Esophagus squamous epithelium (tissue), 4 donors: ENCODE results near the gene NAT9.

ENCODE experiments used
- POLR2A ChIP-seq, 4 donors: fragments of 450-650 bp; IDR thresholded peaks; one replicate each; pipeline ENCODE4 v1.6.1; 2017; ENCODE audit warnings: antibody characterized with exemption in 4 of 4, mild to moderate bottlenecking in 4 of 4, moderate library complexity in 3 of 4
- TF ChIP-seq, protein P1 (sequence below), 6 experiments: fragments of 450-650 bp in 4 of 6; fragments of 200-600 bp in 2 of 6; sonication (generic) in 2 of 6; IDR thresholded peaks; one replicate each; pipeline ENCODE4 v1.5.1; 2016 to 2019; ENCODE audit warnings: antibody characterized with exemption in 6 of 6, mild to moderate bottlenecking in 4 of 6, moderate library complexity in 4 of 6

DNA sequence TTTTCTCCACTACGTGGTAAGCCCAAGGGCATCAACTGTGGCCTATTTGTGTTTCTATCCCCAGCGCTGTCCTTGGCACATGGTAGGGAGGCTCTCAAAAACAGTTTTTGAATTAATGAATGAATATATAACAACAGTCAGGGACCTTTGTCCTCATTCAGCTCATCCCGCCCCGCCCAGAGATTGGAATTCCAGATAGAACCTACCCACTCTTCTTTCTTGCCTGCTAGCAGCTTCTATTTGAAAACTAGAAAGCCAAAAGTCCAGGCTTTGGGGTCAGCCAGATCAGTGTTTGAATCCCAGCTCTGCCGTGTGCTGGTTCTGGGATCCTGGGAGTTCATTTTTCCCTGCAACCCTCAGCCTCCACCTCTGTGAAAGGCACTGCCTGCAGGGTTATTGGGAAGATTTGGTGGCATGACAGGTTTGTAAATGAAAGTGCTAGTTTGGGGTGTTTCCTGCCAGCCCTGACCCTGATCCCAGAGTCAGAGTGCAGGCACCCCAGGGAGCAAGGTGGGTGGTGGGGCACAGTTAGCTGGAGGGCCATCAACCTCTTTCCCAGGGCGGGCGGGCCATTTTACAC lies 23.2 kb downstream of the NAT9 start:
- TF ChIP-seq, protein P1, sequence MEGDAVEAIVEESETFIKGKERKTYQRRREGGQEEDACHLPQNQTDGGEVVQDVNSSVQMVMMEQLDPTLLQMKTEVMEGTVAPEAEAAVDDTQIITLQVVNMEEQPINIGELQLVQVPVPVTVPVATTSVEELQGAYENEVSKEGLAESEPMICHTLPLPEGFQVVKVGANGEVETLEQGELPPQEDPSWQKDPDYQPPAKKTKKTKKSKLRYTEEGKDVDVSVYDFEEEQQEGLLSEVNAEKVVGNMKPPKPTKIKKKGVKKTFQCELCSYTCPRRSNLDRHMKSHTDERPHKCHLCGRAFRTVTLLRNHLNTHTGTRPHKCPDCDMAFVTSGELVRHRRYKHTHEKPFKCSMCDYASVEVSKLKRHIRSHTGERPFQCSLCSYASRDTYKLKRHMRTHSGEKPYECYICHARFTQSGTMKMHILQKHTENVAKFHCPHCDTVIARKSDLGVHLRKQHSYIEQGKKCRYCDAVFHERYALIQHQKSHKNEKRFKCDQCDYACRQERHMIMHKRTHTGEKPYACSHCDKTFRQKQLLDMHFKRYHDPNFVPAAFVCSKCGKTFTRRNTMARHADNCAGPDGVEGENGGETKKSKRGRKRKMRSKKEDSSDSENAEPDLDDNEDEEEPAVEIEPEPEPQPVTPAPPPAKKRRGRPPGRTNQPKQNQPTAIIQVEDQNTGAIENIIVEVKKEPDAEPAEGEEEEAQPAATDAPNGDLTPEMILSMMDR (IDR thresholded peaks at IDR 0.05) = no peak
- no peak for TF ChIP-seq POLR2A (IDR thresholded peaks at IDR 0.05)
